ENCODE data around the gene NOC3L. TPM values are rescaled to one million over a fixed set of nuclear protein-coding genes. Genes with fewer than 3 reads are reported as not detected.

NOC3L gene
- total RNA-seq, 1 experiment from 2014 or later: 25.5 TPM

DNA sequence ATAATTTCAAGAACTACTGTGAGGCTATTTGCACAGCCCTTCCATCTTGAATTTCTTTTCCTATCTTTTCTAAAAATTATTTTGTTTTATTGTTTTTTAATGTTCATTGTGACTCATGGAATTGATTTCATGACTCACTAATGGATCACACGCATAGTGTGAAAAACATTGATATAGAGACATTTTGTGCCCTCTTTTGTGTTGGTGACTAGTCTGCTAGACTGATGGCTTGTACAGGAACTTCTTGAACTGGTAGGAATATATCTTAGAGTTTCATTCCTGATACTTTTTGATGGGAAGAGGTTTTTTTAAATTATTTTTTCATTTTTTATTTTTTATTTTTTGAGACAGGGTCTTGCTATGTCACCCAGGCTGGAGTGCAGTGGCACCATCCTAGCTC lies 12.6 kb upstream of the NOC3L start:
- Histone ChIP-seq H3K79me2 (ENCODE audit: low read length) (no peaks in the 10 kb centered on the region), H3K9me2 (replicated peaks; ENCODE audit: insufficient read depth, low read length) (no peaks in the 10 kb centered on the region), H2AFZ (ENCODE audit: low read length) (no peak overlapping the region), H3K4me1 (ENCODE audit: low read length) (no peaks in the 10 kb centered on the region), H4K20me1 (ENCODE audit: insufficient read depth, low read depth, low read length) (no peaks in the 10 kb centered on the region), H3K9ac (ENCODE audit: low read length) (no peak overlapping the region), H3K9me3 (ENCODE audit: low read length) (no peaks in the 10 kb centered on the region), H3K4me2 (ENCODE audit: low read depth, low read length, poor library complexity, severe bottlenecking) (no peak overlapping the region), H3K4me3 (ENCODE audit: low read length) (no peak overlapping the region), H3K27me3 (ENCODE audit: low read length) (no peaks in the 10 kb centered on the region), H3K36me3 (ENCODE audit: insufficient read depth, low read length) (no peaks in the 10 kb centered on the region), H3K27ac (ENCODE audit: low read length) (no peak overlapping the region)
- no peak for DNase-seq

DNA sequence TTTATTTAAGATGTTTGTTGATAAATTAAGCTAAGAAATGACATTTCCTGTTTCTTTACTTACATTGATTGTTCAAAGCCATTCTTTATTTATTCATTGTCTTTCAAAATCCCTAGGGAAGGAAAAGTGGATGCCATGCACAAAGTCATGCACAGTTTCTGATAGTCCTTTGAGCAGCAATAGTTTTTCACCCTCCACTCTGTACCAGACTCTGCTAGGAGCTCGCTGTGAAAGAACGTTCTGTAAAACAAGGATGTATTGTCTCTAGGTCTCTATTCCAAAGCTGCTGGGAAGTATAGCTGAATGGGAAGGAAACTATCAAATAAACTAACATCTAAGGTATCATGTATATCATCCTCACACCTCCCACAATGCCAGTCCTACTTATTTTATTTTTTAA lies 7.8 kb upstream of the NOC3L start:
- H3K9ac ChIP-seq (ENCODE audit: low read length): no peak overlapping the region
- no peak overlapping the region for H2AFZ ChIP-seq (ENCODE audit: low read length)

DNA sequence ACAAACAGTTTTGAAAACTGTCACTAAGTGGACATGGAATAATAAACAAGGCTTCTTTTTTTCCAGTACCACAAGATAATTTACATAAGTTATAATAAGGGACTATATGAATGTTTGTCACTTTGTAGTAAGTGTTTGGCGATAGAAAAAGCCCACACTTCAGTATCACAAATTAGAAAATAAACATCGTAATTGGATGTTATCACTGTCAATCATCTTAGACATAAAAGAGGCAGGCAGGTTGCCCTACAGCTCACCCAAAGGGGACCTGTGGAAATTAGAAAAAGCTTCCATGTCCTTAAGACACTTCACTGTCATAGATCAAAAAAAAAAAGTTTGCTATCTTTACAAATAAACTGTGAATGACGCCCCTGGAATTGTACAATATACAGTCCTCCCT lies 3.6 kb upstream of the NOC3L start:
- Histone ChIP-seq H3K9me3 (ENCODE audit: low read length) (no peaks in the 10 kb centered on the region), H2AFZ (ENCODE audit: low read length) (no peak overlapping the region), H3K9ac (ENCODE audit: low read length) (no peak overlapping the region), H3K9me2 (replicated peaks; ENCODE audit: insufficient read depth, low read length) (no peaks in the 10 kb centered on the region), H3K36me3 (ENCODE audit: insufficient read depth, low read length) (no peaks in the 10 kb centered on the region; the same call in 1 of the 2 replicates), H3K4me1 (ENCODE audit: low read length) (peaks cover 9% of the 10 kb centered on the region), H4K20me1 (ENCODE audit: insufficient read depth, low read depth, low read length) (no peaks in the 10 kb centered on the region), H3K79me2 (ENCODE audit: low read length) (peaks cover 13% of the 10 kb centered on the region), H3K27me3 (ENCODE audit: low read length) (no peaks in the 10 kb centered on the region), H3K4me3 (ENCODE audit: low read length) (no peak overlapping the region), H3K27ac (ENCODE audit: low read length) (no peak overlapping the region), H3K4me2 (ENCODE audit: low read depth, low read length, poor library complexity, severe bottlenecking) (no peak overlapping the region)
- DNase-seq: no peak

More for the DNA sequence above, 7.8 kb upstream of the NOC3L start:
- Histone ChIP-seq H3K4me2 (ENCODE audit: low read depth, low read length, poor library complexity, severe bottlenecking) (no peak overlapping the region), H3K27ac (ENCODE audit: low read length) (no peak overlapping the region), H3K4me3 (ENCODE audit: low read length) (no peak overlapping the region), H3K9me3 (ENCODE audit: low read length) (no peaks in the 10 kb centered on the region), H3K4me1 (ENCODE audit: low read length) (no peaks in the 10 kb centered on the region), H3K79me2 (ENCODE audit: low read length) (no peaks in the 10 kb centered on the region), H3K9me2 (replicated peaks; ENCODE audit: insufficient read depth, low read length) (no peaks in the 10 kb centered on the region), H4K20me1 (ENCODE audit: insufficient read depth, low read depth, low read length) (no peaks in the 10 kb centered on the region), H3K36me3 (ENCODE audit: insufficient read depth, low read length) (no peaks in the 10 kb centered on the region), H3K27me3 (ENCODE audit: low read length) (no peaks in the 10 kb centered on the region)
- DNase-seq: no peak

DNA sequence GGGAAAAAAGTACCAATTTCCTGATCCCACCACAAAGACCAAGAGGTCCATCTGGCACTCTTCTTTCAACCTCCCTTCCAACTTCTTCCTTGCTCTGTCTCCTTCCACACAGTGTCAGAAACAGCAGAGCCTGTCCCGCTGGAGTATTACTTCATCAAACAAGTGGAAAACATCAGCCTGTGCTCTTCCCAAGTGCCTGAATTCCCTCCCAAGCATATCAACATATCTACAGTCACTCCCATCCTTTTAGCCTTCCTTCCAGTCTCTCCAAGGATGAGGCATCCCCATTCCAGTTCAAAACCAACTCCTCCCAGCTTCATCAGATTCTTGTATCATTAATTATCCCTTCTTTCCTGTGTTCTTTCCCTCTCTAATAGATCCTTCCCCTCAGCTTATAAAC lies 1.7 kb upstream of the NOC3L start:
- no peak overlapping the region for H3K9ac ChIP-seq (ENCODE audit: low read length)
- H3K79me2 ChIP-seq (ENCODE audit: low read length): peaks cover 26% of the 10 kb centered on the region
- no peaks in the 10 kb centered on the region; the same call in 1 of the 2 replicates for H3K36me3 ChIP-seq (ENCODE audit: insufficient read depth, low read length)
- no peak for DNase-seq
- no peaks in the 10 kb centered on the region for H3K27me3 ChIP-seq (ENCODE audit: low read length)
- H3K27ac ChIP-seq (ENCODE audit: low read length): no peak overlapping the region
- H3K4me2 ChIP-seq (ENCODE audit: low read depth, low read length, poor library complexity, severe bottlenecking): no peak overlapping the region
- H3K4me1 ChIP-seq (ENCODE audit: low read length): peaks cover 14% of the 10 kb centered on the region
- H2AFZ ChIP-seq (ENCODE audit: low read length): no peak overlapping the region
- no peaks in the 10 kb centered on the region for H4K20me1 ChIP-seq (ENCODE audit: insufficient read depth, low read depth, low read length)
- H3K4me3 ChIP-seq (ENCODE audit: low read length): no peak overlapping the region
- no peaks in the 10 kb centered on the region for H3K9me3 ChIP-seq (ENCODE audit: low read length)
- no peaks in the 10 kb centered on the region for H3K9me2 ChIP-seq (replicated peaks; ENCODE audit: insufficient read depth, low read length)

DNA sequence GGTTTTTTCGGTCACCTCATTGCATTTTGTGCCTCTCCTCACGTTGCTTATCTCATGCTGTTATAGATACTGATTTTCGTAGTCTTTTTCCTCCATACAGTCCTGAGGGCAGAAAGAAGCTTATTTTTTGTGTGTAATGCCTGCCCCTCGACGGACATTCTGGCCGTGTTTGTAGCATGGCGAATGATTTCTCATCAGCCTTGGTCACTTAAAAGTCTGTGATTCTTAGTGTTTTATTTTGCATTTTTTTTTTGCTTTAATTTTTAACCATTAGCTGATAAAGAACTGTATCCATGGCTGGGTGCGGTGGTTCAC lies 469 bp upstream of the NOC3L start:
- no peak for DNase-seq
- Histone ChIP-seq H3K9me2 (replicated peaks; ENCODE audit: insufficient read depth, low read length) (no peaks in the 10 kb centered on the region), H3K4me1 (ENCODE audit: low read length) (peaks cover 14% of the 10 kb centered on the region), H2AFZ (ENCODE audit: low read length) (peak overlapping the region; percentile 81), H3K27me3 (ENCODE audit: low read length) (no peaks in the 10 kb centered on the region), H4K20me1 (ENCODE audit: insufficient read depth, low read depth, low read length) (no peaks in the 10 kb centered on the region), H3K36me3 (ENCODE audit: insufficient read depth, low read length) (no peaks in the 10 kb centered on the region; the same call in 1 of the 2 replicates), H3K4me3 (ENCODE audit: low read length) (peak overlapping the region; percentile 92; the same call in 1 of the 2 replicates), H3K9me3 (ENCODE audit: low read length) (no peaks in the 10 kb centered on the region), H3K4me2 (ENCODE audit: low read depth, low read length, poor library complexity, severe bottlenecking) (peak overlapping the region; percentile 52), H3K27ac (ENCODE audit: low read length) (no peak overlapping the region), H3K79me2 (ENCODE audit: low read length) (peaks cover 34% of the 10 kb centered on the region), H3K9ac (ENCODE audit: low read length) (peak overlapping the region; percentile 53; the same call in 1 of the 2 replicates)

DNA sequence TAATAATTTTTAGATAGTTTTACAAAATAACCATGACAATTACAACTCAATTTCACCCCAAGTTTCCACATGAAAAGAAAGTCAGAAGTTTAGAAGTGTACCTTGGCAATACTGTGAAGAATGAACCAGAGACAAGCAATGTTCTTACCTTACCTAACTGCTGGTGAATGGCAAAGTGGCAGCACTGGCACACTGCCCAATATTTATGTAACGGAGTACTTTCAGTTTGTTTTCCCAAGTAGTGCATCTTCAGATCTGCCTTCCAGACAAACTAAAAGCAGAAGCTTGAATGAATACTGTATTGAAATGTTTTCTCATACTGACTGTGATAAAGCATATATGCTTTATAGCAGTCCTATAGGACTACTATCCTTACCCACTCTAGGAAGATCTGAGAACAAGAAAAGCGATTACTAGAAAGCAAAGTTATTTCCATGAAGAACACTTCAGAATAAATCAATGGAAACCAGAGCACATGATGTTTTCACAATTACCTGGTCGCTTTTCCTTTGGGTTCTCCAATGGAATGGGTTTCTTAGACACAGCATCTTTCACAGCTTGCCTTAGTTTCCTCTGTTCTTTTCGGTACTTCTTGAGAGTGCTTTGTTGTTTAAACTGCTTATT lies 1.5 kb downstream of the NOC3L start:
- Histone ChIP-seq H3K9me3 (ENCODE audit: low read length) (no peaks in the 10 kb centered on the region), H3K36me3 (ENCODE audit: insufficient read depth, low read length) (peaks cover 11% of the 10 kb centered on the region), H3K9me2 (replicated peaks; ENCODE audit: insufficient read depth, low read length) (no peaks in the 10 kb centered on the region), H3K9ac (ENCODE audit: low read length) (peak overlapping the region; percentile 86), H3K79me2 (ENCODE audit: low read length) (peaks cover 40% of the 10 kb centered on the region), H2AFZ (ENCODE audit: low read length) (no peak overlapping the region), H3K4me1 (ENCODE audit: low read length) (peaks cover 14% of the 10 kb centered on the region), H3K4me3 (ENCODE audit: low read length) (peak overlapping the region; percentile 92), H3K27ac (ENCODE audit: low read length) (no peak overlapping the region), H4K20me1 (ENCODE audit: insufficient read depth, low read depth, low read length) (no peaks in the 10 kb centered on the region), H3K27me3 (ENCODE audit: low read length) (no peaks in the 10 kb centered on the region), H3K4me2 (ENCODE audit: low read depth, low read length, poor library complexity, severe bottlenecking) (peak overlapping the region; percentile 80)
- no peak for DNase-seq

DNA sequence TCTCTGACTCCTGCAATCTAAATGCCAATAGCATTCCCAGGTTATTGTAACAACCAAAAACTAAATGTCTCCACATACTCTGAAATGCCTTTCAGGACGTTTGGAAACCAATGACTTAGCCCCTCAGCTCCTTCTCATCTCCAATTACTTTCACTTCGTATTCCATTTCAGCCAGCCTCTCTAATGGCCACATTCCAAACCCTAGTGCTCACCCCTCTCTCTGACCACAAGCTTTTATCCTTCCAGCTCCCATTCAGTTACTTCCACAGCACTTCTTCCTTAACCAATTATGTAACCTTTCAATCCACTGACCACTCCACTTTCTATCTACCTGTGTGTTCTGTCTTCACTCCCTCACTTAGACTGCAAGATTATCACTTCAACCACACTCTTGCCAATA lies 4.3 kb downstream of the NOC3L start:
- Histone ChIP-seq H3K9me3 (ENCODE audit: low read length) (no peaks in the 10 kb centered on the region), H3K9ac (ENCODE audit: low read length) (no peak overlapping the region), H4K20me1 (ENCODE audit: insufficient read depth, low read depth, low read length) (no peaks in the 10 kb centered on the region), H3K36me3 (ENCODE audit: insufficient read depth, low read length) (peaks cover 18% of the 10 kb centered on the region), H3K27me3 (ENCODE audit: low read length) (no peaks in the 10 kb centered on the region), H2AFZ (ENCODE audit: low read length) (no peak overlapping the region), H3K9me2 (replicated peaks; ENCODE audit: insufficient read depth, low read length) (no peaks in the 10 kb centered on the region), H3K4me1 (ENCODE audit: low read length) (peaks cover 14% of the 10 kb centered on the region), H3K4me2 (ENCODE audit: low read depth, low read length, poor library complexity, severe bottlenecking) (no peak overlapping the region), H3K4me3 (ENCODE audit: low read length) (no peak overlapping the region), H3K27ac (ENCODE audit: low read length) (no peak overlapping the region), H3K79me2 (ENCODE audit: low read length) (peaks cover 40% of the 10 kb centered on the region)
- DNase-seq: no peak

DNA sequence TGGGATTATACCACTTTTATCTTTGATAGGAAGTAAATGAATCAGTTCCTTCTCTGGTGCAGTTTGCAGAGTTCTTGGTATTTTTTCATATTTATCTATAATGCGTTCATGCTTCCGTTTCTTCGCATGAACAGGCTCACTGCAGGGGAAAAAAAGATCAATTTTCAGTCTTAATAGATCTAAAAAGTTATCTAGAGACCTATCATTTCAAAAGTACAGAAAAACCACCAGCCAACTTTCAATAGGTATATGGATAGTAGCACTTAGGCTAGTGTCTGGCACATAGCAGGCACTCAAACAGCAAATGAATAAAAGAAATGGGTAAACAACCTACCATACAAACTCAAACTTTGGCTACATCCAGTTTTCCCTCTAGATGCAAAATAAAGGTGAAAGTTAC lies 5.5 kb downstream of the NOC3L start:
- H3K4me1 ChIP-seq (ENCODE audit: low read length): peaks cover 10% of the 10 kb centered on the region
- H3K4me2 ChIP-seq (ENCODE audit: low read depth, low read length, poor library complexity, severe bottlenecking): no peak overlapping the region
- H3K36me3 ChIP-seq (ENCODE audit: insufficient read depth, low read length): peaks cover 18% of the 10 kb centered on the region
- peaks cover 35% of the 10 kb centered on the region for H3K79me2 ChIP-seq (ENCODE audit: low read length)
- no peaks in the 10 kb centered on the region for H3K27me3 ChIP-seq (ENCODE audit: low read length)
- H3K9ac ChIP-seq (ENCODE audit: low read length): no peak overlapping the region
- no peaks in the 10 kb centered on the region for H3K9me3 ChIP-seq (ENCODE audit: low read length)
- no peak overlapping the region for H3K4me3 ChIP-seq (ENCODE audit: low read length)
- no peak overlapping the region for H2AFZ ChIP-seq (ENCODE audit: low read length)
- no peak for DNase-seq
- no peaks in the 10 kb centered on the region for H4K20me1 ChIP-seq (ENCODE audit: insufficient read depth, low read depth, low read length)
- H3K9me2 ChIP-seq (replicated peaks; ENCODE audit: insufficient read depth, low read length): no peaks in the 10 kb centered on the region
- H3K27ac ChIP-seq (ENCODE audit: low read length): no peak overlapping the region

All from Karpas-422 (cell line).